OCI-LY7 (cell line): ENCODE measurements around the gene NDUFV2. TPM values are rescaled to one million over a fixed set of nuclear protein-coding genes. Genes with fewer than 3 reads are reported as not detected.

Experiments
- BruUV-seq: library from RNA; stranded (reverse); fragments of 400-500 nt; replicated peaks from 2 replicates; lab custom pipeline; 2021; lab: Mats Ljungman, UMichigan
- CTCF ChIA-PET: fragments of 300-600 bp; sonication (Branson Sonifier 250); formaldehyde crosslinking; loops from one replicate; lab custom pipeline; 2022; ENCODE audit warnings: antibody characterized with exemption; ENCODE audit not compliant: unreplicated experiment; lab: Charles Lee
- POLR2A ChIA-PET: fragments of 300-600 bp; sonication (Branson Sonifier 250); formaldehyde crosslinking; loops from one replicate; lab custom pipeline; 2022; ENCODE audit warnings: antibody characterized with exemption; lab: Charles Lee
- DNase-seq: peaks from one replicate; pipeline ENCODE4 v3.0.0-alpha.2; 2015; ENCODE audit warnings: low spot score
- H2AFZ ChIP-seq: fragments of 200-600 bp; sonication (generic), shearing (Covaris generic); 2 replicates; pipeline ENCODE4 v1.6.1; 2014; ENCODE audit warnings: mild to moderate bottlenecking, antibody characterized with exemption, low read length, moderate library complexity
- H3K27ac ChIP-seq: fragments of 200-600 bp; sonication (generic); 2 replicates; pipeline ENCODE4 v1.5.1; 2014; ENCODE audit warnings: mixed run types, low read depth, mild to moderate bottlenecking, moderate library complexity, low read length, inconsistent platforms; ENCODE audit not compliant: poor library complexity, severe bottlenecking
- H3K36me3 ChIP-seq: fragments of 200-600 bp; sonication (generic); 2 replicates; pipeline ENCODE4 v1.6.1; 2014; ENCODE audit warnings: mild to moderate bottlenecking, antibody characterized with exemption, low read length, moderate library complexity, mixed read lengths; ENCODE audit not compliant: insufficient read depth
- H3K4me1 ChIP-seq: fragments of 200-600 bp; sonication (generic); 2 replicates; pipeline ENCODE4 v1.5.1; 2014; ENCODE audit warnings: mild to moderate bottlenecking, low read length; ENCODE audit not compliant: insufficient read depth, poor library complexity, severe bottlenecking
- H3K4me2 ChIP-seq: fragments of 200-600 bp; sonication (generic); 2 replicates; pipeline ENCODE4 v1.6.1; 2014; ENCODE audit warnings: mild to moderate bottlenecking, low read length
- H3K4me3 ChIP-seq: fragments of 200-600 bp; sonication (generic); 2 replicates; pipeline ENCODE4 v1.5.1; 2014; ENCODE audit warnings: mild to moderate bottlenecking, low read depth, low read length; ENCODE audit not compliant: poor library complexity, severe bottlenecking
- H3K79me2 ChIP-seq: fragments of 200-600 bp; sonication (generic); 2 replicates; pipeline ENCODE4 v1.6.1; 2016; ENCODE audit warnings: low read depth, mild to moderate bottlenecking, low read length, moderate library complexity, mixed read lengths; ENCODE audit not compliant: insufficient read depth
- H3K9me2 ChIP-seq: fragments of 200-600 bp; sonication (generic); 2 replicates; pipeline ENCODE4 v1.6.1; 2016; ENCODE audit warnings: mild to moderate bottlenecking, low read length, mixed read lengths; ENCODE audit not compliant: insufficient read depth
- H3K9me3 ChIP-seq: fragments of 200-600 bp; sonication (generic); 2 replicates; pipeline ENCODE4 v1.6.1; 2014; ENCODE audit warnings: mild to moderate bottlenecking, mixed run types, low read length, mixed read lengths
- H4K20me1 ChIP-seq: fragments of 200-600 bp; sonication (generic); 2 replicates; pipeline ENCODE4 v1.6.1; 2014; ENCODE audit warnings: mild to moderate bottlenecking, antibody characterized with exemption, low read length, moderate library complexity, mixed read lengths; ENCODE audit not compliant: insufficient read depth
- CTCF ChIP-seq: fragments of 200-600 bp; sonication (generic); conservative IDR thresholded peaks from 2 replicates; pipeline ENCODE4 v1.5.1; 2014; ENCODE audit warnings: mild to moderate bottlenecking, antibody characterized with exemption, low read length, moderate library complexity, mixed read lengths
- EZH2phosphoT487 ChIP-seq: fragments of 200-600 bp; sonication (generic); IDR thresholded peaks from 2 replicates; pipeline ENCODE4 v1.6.1; 2018; ENCODE audit warnings: low read depth, borderline replicate concordance, mild to moderate bottlenecking, mixed run types, antibody characterized with exemption, low read length, moderate library complexity, mixed read lengths
- intact Hi-C: fragments of 100-400 bp; cut with micrococcal nuclease; formaldehyde crosslinking; loops from one replicate; pipeline ENCODE4 v1.10.0; 2022; ENCODE audit not compliant: unreplicated experiment
- total RNA-seq, 2 experiments: library from RNA; depleted of rRNA in 1 of 2; stranded (reverse); fragments of >200 nt in 1 of 2; shearing (Covaris generic) in 1 of 2; gene quantifications; 2 replicates each; pipeline ENCODE4 v1.2.3, GENCODE V29; 2014 to 2022

NDUFV2 gene
- total RNA-seq, 2 experiments from 2014 or later: 185 to 201 TPM

DNA sequence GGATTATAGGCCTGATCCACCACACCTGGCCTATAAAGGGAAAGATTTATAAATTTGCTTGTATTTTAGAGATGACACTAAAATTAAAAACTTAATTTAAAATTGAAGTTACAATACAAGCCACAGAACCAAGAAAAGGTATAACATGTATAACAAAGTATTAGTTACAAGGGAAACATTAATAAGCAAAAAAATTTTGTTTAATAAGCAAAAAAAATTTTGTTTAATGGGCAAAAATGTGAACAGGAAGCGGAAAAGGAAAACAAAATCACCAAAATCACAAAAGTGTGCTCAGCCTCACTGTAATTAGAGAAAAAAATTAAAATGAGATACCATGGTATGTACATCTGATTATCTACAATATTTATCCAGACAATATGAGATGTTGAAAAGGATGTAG is 15.9 kb upstream of the NDUFV2 start:
- CTCF ChIA-PET: no interaction called here

DNA sequence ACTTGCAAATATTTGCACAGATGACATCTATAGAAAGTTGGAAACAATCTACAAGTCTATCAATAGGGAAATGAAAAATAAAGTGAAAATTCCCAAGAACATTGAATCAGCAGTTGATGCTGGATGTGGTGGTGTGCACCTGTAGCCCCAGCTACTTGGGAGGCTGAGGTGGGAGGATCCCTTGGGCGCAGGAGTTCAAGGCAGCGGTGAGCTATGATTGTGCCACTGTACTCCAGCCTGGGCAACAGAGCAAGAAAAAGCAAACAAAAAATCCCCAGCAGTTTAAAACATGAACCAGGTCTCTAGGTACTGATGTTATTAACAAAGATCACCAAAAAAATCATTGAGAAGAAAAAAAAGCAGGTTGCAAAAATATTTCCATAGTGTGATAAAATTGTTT is 15.4 kb upstream of the NDUFV2 start:
- CTCF ChIA-PET: no interaction called here

More for the DNA sequence above, 15.9 kb upstream of the NDUFV2 start:
- Histone ChIP-seq H3K4me3 (no peak overlapping the region), H2AFZ (no peak overlapping the region), H3K36me3 (no peaks in the 10 kb centered on the region), H3K9me3 (no peaks in the 10 kb centered on the region), H3K4me2 (no peak overlapping the region), H3K79me2 (no peaks in the 10 kb centered on the region), H3K4me1 (peaks cover 18% of the 10 kb centered on the region), H3K27ac (no peak overlapping the region), H3K9me2 (no peaks in the 10 kb centered on the region), H4K20me1 (no peaks in the 10 kb centered on the region)
- no peak for DNase-seq
- intact Hi-C loops: no loop called here
- no peak for TF ChIP-seq EZH2phosphoT487
- TF ChIP-seq CTCF: no peak
- no TSS peak for BruUV-seq
- POLR2A ChIA-PET: interaction anchor here (0.7 kb wide), 1 partner anchor 10 kb away, joined by 4 read pairs; no protein-coding TSS in a partner anchor

More for the DNA sequence above, 15.4 kb upstream of the NDUFV2 start:
- H3K4me2 ChIP-seq: no peak overlapping the region
- no peak overlapping the region for H3K27ac ChIP-seq
- H3K36me3 ChIP-seq: no peaks in the 10 kb centered on the region
- intact Hi-C loops: no loop called here
- H3K9me3 ChIP-seq: no peaks in the 10 kb centered on the region
- no peak overlapping the region for H3K4me3 ChIP-seq
- TF ChIP-seq CTCF (no peak), EZH2phosphoT487 (no peak)
- POLR2A ChIA-PET: no interaction called here
- H3K4me1 ChIP-seq: peaks cover 18% of the 10 kb centered on the region
- H4K20me1 ChIP-seq: no peaks in the 10 kb centered on the region
- no peaks in the 10 kb centered on the region for H3K79me2 ChIP-seq
- H3K9me2 ChIP-seq: no peaks in the 10 kb centered on the region
- BruUV-seq: no TSS peak
- DNase-seq: no peak
- H2AFZ ChIP-seq: no peak overlapping the region
